NCI-H187 treated with DMSO at 0.1 percent for 48 hours (cell line): Measurements from ENCODE around the gene NCAM1.

Experiments
- DNase-seq: peaks from one replicate; lab custom pipeline; 2025; lab: John Stamatoyannopoulos, UW

NCAM1 gene

DNA sequence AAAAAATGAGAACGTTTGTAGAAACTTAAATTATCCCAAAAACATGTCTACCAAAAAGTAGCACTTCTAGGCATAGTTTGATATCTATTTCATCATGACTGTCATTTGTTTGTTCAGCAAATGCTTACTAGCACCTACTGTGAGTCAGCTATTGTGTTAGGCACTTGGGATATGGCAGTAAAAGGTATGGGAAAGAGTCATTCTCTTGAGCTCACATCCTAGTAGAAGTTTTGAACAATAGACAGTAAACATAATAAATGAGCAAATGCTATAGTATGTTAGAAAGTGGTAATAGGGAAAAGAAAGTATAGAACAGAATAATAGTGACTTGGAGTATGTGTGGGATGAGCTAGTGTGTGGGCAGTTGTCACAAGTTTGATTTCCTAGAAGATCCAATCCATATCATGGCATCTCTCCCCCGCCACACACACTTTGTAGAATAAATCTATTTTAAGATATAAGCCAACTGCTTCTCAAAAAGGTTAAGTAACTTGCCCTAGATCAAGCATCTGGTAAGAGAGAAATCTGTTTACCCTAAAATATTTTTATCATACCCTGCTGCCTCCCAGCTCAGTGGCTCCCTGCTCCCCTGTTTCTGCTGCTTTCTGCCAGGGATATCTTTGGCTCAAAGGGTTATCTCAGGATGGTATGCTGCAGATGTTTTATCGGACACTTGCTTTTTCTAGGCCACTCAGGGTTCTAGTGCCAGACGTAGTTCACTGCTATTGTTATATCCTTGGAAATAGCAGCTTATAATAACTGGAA lies 129.7 kb downstream of the NCAM1 start:
- no peak for DNase-seq

- no peak for DNase-seq
These were observed 130.2 kb downstream of the NCAM1 start for GRCh38 chr11:113091481-113091780.

GRCh38 chr11:113096648-113097047 lies 135.4 kb downstream of the NCAM1 start:
- no peak for DNase-seq

GRCh38 chr11:113103932-113104690 lies 142.9 kb downstream of the NCAM1 start:
- DNase-seq: no peak

DNA sequence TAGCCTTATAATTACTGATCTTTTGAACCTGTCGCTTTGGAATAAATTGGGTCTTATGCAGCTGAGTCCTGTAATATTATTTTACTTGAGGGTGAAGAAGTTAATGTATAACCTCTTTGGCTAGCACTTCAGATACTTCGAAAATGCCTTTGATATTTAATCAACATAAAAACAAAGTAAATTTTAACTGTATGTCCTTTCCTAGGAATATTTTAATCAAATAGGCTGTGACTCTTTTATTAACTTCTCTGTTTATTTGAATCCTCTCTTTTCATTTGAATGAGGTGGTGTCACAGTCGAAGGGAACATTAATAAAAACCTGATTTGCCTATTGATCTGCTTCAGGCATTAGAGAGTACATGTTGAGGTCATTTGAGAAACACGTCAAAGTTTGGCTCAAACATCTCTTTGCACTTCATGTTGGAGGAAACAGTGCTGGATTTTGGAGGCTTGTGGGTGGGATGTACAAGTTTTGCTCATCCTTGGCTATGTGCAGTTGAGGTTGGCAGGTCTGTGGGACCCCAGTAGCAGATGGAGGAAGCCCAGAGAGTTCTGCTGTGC lies 143.6 kb downstream of the NCAM1 start:
- no peak for DNase-seq

DNA sequence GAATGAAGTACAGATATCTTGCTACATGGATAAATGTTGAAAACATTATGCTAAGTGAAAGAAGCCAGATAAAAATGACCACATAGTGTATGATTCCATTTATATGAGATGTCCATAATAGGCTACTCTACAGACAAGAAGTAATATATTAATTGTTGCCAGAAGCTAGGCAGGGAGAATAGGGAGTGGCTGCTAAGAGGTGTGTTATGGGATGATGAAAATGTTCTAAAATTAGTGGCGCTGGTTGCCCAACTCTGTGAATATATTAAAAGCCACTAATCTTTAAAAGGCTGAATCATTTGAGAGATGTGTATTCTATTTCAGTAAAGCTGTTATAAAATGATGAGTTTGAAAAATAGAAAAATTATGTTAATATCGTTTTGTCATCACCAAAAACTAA lies 144.4 kb downstream of the NCAM1 start:
- no peak for DNase-seq

GRCh38 chr11:113106507-113106906 lies 145.3 kb downstream of the NCAM1 start:
- no peak for DNase-seq

- DNase-seq: no peak
These were observed 148.8 kb downstream of the NCAM1 start for GRCh38 chr11:113110046-113110445.

- DNase-seq: no peak
These were observed 149.9 kb downstream of the NCAM1 start for GRCh38 chr11:113111156-113111555.

DNA sequence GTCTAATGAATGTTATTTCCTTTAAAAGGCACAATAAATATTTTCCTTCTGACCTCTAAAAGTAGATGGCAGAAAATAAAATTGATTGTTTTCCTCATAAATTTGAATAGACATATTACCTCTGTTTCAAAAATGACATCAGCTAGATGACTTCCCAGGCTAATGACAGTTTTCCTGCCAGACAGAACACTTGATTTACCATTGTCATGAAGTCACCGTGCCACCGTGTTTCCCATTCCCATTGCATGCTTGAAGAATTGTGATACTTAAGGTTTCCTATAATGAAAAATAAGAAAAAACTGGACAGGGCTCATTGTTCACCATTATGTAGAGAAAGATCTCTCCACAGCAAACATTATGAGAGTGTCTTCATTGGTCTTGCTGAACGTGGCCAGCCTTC lies 151.1 kb downstream of the NCAM1 start:
- no peak for DNase-seq

DNA sequence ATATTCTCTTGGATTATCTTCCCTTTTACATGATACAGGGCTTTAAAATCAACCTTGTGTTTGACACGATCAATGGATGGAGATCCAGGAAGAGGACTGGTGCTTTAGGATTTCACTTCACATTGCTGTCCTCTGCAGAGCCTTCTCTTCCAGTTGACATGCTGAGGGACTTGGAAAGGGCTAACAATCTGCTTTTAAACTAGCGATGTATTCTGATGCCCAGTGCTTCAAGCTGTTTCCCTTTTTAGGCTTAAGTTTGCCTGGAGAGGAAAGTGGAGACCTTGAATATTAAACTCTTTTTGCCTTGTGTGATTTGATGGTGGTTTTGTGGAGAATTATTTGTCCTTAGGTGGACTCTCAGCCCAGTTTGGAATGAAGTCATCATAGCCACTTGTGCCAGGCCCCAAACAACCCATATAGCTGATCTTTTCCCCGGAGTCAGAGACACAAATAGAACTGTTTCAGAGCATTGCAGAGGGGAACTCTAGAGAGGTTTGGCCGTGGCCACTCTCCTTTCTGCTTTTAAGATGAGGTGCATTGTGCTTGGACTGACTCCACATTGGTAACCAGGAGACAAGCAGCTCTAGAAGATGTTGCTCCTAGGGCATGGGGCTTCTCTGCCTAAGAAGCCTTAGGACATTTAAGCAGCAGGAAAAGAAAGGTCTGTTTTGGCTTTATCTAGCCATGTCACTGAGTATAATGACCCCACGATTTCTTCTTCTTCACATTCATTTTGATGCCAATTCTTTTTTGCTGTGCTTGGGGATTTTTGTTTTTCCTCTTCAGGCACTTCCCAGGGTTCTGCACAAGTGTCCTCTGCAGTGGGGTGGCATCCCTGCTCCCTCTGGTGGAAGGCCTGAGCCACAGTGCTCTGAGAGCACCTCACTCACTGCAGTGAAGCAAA lies 152.8 kb downstream of the NCAM1 start:
- no peak for DNase-seq

DNA sequence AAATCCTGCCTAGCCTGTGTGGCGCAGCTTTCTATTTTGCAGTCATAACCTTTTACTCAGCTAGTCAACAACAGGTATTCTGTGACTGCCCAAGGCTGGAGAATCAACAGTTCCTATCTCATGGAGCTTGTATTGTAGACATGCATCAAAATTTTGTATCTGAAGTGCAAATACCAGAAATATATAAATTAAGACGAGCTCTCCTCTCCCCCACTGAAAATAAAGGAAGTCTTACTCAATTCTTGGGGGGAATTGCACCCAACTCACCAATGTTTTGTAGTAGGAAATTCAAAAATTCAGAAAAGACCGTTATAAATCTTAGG lies 153.4 kb downstream of the NCAM1 start:
- no peak for DNase-seq

- DNase-seq: no peak
These were observed 156.9 kb downstream of the NCAM1 start for GRCh38 chr11:113118104-113118503.

- no peak for DNase-seq
These were observed 157.9 kb downstream of the NCAM1 start for GRCh38 chr11:113119074-113119473.

- DNase-seq: no peak
These were observed 158.9 kb downstream of the NCAM1 start for GRCh38 chr11:113119966-113120736.

DNA sequence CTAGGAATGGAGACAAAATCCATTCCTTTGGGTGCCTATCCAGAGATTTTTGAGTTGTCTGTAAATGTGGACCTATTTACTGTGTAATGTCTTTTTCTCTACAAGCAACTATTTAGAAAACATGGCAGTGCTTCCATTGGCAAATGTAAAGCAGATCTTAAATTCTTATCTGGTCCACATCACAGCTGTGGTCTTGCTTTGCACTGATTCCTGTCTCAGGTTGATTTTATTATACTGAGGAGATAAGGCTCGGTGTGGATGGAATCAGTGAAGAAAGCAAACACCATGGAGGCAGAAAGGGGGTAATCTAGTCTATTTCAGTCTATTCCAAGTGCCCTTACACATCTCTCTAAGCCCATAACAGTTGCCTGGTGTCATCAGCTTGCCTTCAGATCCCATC lies 160.5 kb downstream of the NCAM1 start:
- no peak for DNase-seq

- no peak for DNase-seq
These were observed 162.8 kb downstream of the NCAM1 start for GRCh38 chr11:113124006-113124405.

- no peak for DNase-seq
These were observed 163.4 kb downstream of the NCAM1 start for GRCh38 chr11:113124578-113124977.

GRCh38 chr11:113129261-113129992 lies 168.2 kb downstream of the NCAM1 start:
- no peak for DNase-seq

DNA sequence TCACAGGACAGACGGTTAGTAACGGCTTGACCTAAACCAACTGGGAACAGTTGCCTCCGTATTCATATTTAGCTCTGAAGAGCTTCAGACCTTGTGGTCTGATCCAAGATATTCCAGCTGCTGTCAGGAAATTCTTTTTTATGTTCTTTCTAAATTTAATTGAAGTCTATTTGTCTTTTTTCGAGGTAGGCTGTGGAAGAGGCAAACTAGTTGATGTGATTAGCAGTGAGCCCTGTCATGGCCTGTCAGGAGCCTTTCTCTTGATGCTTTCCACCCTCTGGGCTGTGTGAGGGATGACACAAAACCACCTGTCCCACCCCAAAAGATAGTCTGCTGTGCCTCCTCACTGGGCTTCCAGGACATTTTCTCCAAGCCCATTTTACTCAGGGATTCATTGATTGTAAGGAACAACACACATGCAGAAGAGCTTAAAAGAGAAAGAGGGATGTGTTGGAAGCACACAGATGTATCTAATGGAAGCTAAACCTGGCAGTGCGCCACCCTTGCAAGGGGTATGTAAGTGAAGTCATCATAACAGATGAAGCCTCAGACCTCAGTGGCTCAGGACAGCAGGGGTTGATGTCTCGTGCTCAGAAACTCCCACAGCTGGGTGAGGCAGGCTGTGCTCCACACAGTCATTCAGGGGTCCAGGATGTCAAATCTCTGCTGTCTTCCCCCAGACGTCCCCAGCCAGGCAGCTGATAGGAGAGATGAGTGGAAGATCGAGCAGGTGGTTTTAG lies 170.0 kb downstream of the NCAM1 start:
- DNase-seq: no peak
